IMR-90 (cell line): ENCODE measurements around the gene GDF10. TPM values are rescaled to one million over a fixed set of nuclear protein-coding genes. Genes with fewer than 3 reads are reported as not detected.
A peak's percentile ranks its signal among the peaks of the same experiment; 100 is the strongest.

Source experiments
- ATAC-seq: fragments of 200-7000 bp; cut with Tn5 transposase; 2 replicates; pipeline ENCODE4 v1.9.1; 2020; ENCODE audit warnings: low read depth, mild to moderate bottlenecking, moderate library complexity
- BruUV-seq: library from RNA; stranded (reverse); fragments of 400-500 nt; replicated peaks from 2 replicates; lab custom pipeline; 2021; lab: Mats Ljungman, UMichigan
- CTCF ChIA-PET: fragments of 300-600 bp; formaldehyde crosslinking; extraction: SDS; loops from one replicate; lab custom pipeline; 2021; ENCODE audit warnings: antibody characterized with exemption; lab: Yijun Ruan, JAX
- POLR2A ChIA-PET: fragments of 300-600 bp; sonication (Branson Sonifier 250); formaldehyde crosslinking; loops from one replicate; lab custom pipeline; 2022; ENCODE audit warnings: antibody characterized with exemption; ENCODE audit not compliant: unreplicated experiment; lab: Charles Lee
- DNase-seq: peaks from one replicate; pipeline ENCODE4 v3.0.0; 2013
- H2AFZ ChIP-seq: replicated peaks from 2 replicates; pipeline ENCODE3; 2013; ENCODE audit warnings: low read length, mild to moderate bottlenecking; ENCODE audit not compliant: poor library complexity
- H2AK5ac ChIP-seq: 2 replicates; pipeline ENCODE4 v1.6.1; 2013; ENCODE audit warnings: low read depth, low read length, inconsistent platforms
- H2AK9ac ChIP-seq: replicated peaks from 2 replicates; pipeline ENCODE3; 2013; ENCODE audit warnings: mild to moderate bottlenecking, low read depth, low read length, moderate library complexity; ENCODE audit not compliant: poor library complexity
- H2BK120ac ChIP-seq: 2 replicates; pipeline ENCODE4 v1.6.1; 2013; ENCODE audit warnings: low read depth, low read length, inconsistent platforms
- H2BK15ac ChIP-seq: 3 replicates; pipeline ENCODE4 v1.6.1; 2013; ENCODE audit warnings: low read depth, low read length, inconsistent platforms
- H2BK20ac ChIP-seq: 2 replicates; pipeline ENCODE4 v1.6.1; 2013; ENCODE audit warnings: low read depth, mild to moderate bottlenecking, inconsistent platforms, low read length, moderate library complexity
- H2BK5ac ChIP-seq: 2 replicates; pipeline ENCODE4 v1.6.1; 2013; ENCODE audit warnings: mild to moderate bottlenecking, low read depth, low read length, inconsistent platforms; ENCODE audit not compliant: poor library complexity, severe bottlenecking
- H3K14ac ChIP-seq: replicated peaks from 2 replicates; pipeline ENCODE4 v1.6.1; 2013; ENCODE audit warnings: low read depth, low read length, inconsistent platforms
- H3K18ac ChIP-seq: 2 replicates; pipeline ENCODE4 v1.6.1; 2013; ENCODE audit warnings: low read depth, low read length, control low read depth
- H3K23ac ChIP-seq: 2 replicates; pipeline ENCODE4 v1.6.1; 2013; ENCODE audit warnings: low read depth, low read length, inconsistent platforms
- H3K27ac ChIP-seq: 2 replicates; pipeline ENCODE4 v1.5.1; 2013; ENCODE audit warnings: mild to moderate bottlenecking, control low read depth, low read length; ENCODE audit not compliant: insufficient read depth
- H3K27me3 ChIP-seq: 2 replicates; pipeline ENCODE4 v1.6.1; 2013; ENCODE audit warnings: low read length; ENCODE audit not compliant: control insufficient read depth, insufficient read depth
- H3K36me3 ChIP-seq: 2 replicates; pipeline ENCODE4 v1.6.1; 2013; ENCODE audit warnings: low read length, mixed read lengths; ENCODE audit not compliant: control insufficient read depth, insufficient read depth
- H3K4ac ChIP-seq: 2 replicates; pipeline ENCODE4 v1.6.1; 2013; ENCODE audit warnings: low read depth, low read length, inconsistent platforms
- H3K4me1 ChIP-seq: 2 replicates; pipeline ENCODE4 v1.6.1; 2013; ENCODE audit warnings: low read length, mixed read lengths; ENCODE audit not compliant: control insufficient read depth, insufficient read depth
- H3K4me2 ChIP-seq: 2 replicates; pipeline ENCODE4 v1.6.1; 2013; ENCODE audit warnings: low read depth, mild to moderate bottlenecking, control low read depth, low read length, moderate library complexity
- H3K4me3 ChIP-seq: 2 replicates; pipeline ENCODE4 v1.5.1; 2013; ENCODE audit warnings: low read depth, mild to moderate bottlenecking, control low read depth, low read length, moderate library complexity; ENCODE audit not compliant: insufficient read depth
- H3K56ac ChIP-seq: 2 replicates; pipeline ENCODE4 v1.6.1; 2013; ENCODE audit warnings: low read length, inconsistent platforms; ENCODE audit not compliant: insufficient read depth; ENCODE audit errors: extremely low read depth
- H3K79me1 ChIP-seq, 2 experiments: 2 replicates each; pipeline ENCODE4 v1.6.1; 2013; ENCODE audit warnings: low read length in 2 of 2, inconsistent platforms in 1 of 2, low read depth in 1 of 2
- H3K9ac ChIP-seq: 2 replicates; pipeline ENCODE4 v1.6.1; 2013; ENCODE audit warnings: low read depth, low read length, control low read depth
- H3K9me1 ChIP-seq: 2 replicates; pipeline ENCODE4 v1.6.1; 2013; ENCODE audit warnings: low read length, inconsistent platforms; ENCODE audit not compliant: insufficient read depth
- H3K9me3 ChIP-seq: 2 replicates; pipeline ENCODE4 v1.6.1; 2013; ENCODE audit warnings: low read length; ENCODE audit not compliant: control insufficient read depth, insufficient read depth
- H4K20me1 ChIP-seq: 2 replicates; pipeline ENCODE4 v1.6.1; 2013; ENCODE audit warnings: low read length, inconsistent platforms; ENCODE audit not compliant: insufficient read depth
- H4K5ac ChIP-seq: 2 replicates; pipeline ENCODE4 v1.6.1; 2013; ENCODE audit warnings: mild to moderate bottlenecking, low read depth, low read length, control low read depth
- H4K8ac ChIP-seq, 2 experiments: 2 replicates each; pipeline ENCODE4 v1.6.1; 2013; ENCODE audit warnings: low read depth in 2 of 2, low read length in 2 of 2, control low read depth in 1 of 2, inconsistent platforms in 1 of 2
- H4K91ac ChIP-seq: 2 replicates; pipeline ENCODE4 v1.6.1; 2013; ENCODE audit warnings: low read depth, low read length, inconsistent platforms; ENCODE audit not compliant: insufficient read depth
- BHLHE40 ChIP-seq: fragments of 150-350 bp; IDR thresholded peaks from 2 replicates; pipeline ENCODE4 v1.6.1; 2016; ENCODE audit warnings: mild to moderate bottlenecking, low read depth, low read length
- CEBPB ChIP-seq: IDR thresholded peaks from 2 replicates; pipeline ENCODE4 v1.6.1; 2012; ENCODE audit warnings: low read depth, low read length, improper control_type of control experiment
- CHD1 ChIP-seq: IDR thresholded peaks from 2 replicates; pipeline ENCODE4 v1.6.1; 2012; ENCODE audit warnings: low read depth, low read length, improper control_type of control experiment
- CTCF ChIP-seq: conservative IDR thresholded peaks from 2 replicates; pipeline ENCODE4 v1.5.1; 2012; ENCODE audit warnings: mild to moderate bottlenecking, low read depth, low read length, improper control_type of control experiment
- ELK1 ChIP-seq: fragments of 150-350 bp; IDR thresholded peaks from 2 replicates; pipeline ENCODE4 v1.6.1; 2016; ENCODE audit warnings: low read depth, mild to moderate bottlenecking, low read length, moderate library complexity, borderline replicate concordance
- FOS ChIP-seq: fragments of 150-350 bp; IDR thresholded peaks from 2 replicates; pipeline ENCODE4 v1.6.1; 2016; ENCODE audit warnings: low read depth, low read length
- MAFK ChIP-seq: IDR thresholded peaks from 2 replicates; pipeline ENCODE4 v1.6.1; 2012; ENCODE audit warnings: low read depth, low read length, improper control_type of control experiment
- MAZ ChIP-seq: IDR thresholded peaks from 2 replicates; pipeline ENCODE4 v1.6.1; 2012; ENCODE audit warnings: low read depth, mild to moderate bottlenecking, low read length, improper control_type of control experiment, moderate library complexity, borderline replicate concordance
- MXI1 ChIP-seq: IDR thresholded peaks from 2 replicates; pipeline ENCODE4 v1.6.1; 2012; ENCODE audit warnings: low read depth, mild to moderate bottlenecking, low read length, moderate library complexity, borderline replicate concordance
- NFE2L2 ChIP-seq: fragments of 150-350 bp; IDR thresholded peaks from 2 replicates; pipeline ENCODE4 v1.6.1; 2016; ENCODE audit warnings: low read depth, mild to moderate bottlenecking, low read length
- POLR2A ChIP-seq: IDR thresholded peaks from 2 replicates; pipeline ENCODE4 v1.6.1; 2012; ENCODE audit warnings: mild to moderate bottlenecking, low read depth, low read length
- RAD21 ChIP-seq: IDR thresholded peaks from 2 replicates; pipeline ENCODE4 v1.6.1; 2012; ENCODE audit warnings: low read length, improper control_type of control experiment
- RCOR1 ChIP-seq: IDR thresholded peaks from 2 replicates; pipeline ENCODE4 v1.6.1; 2012; ENCODE audit warnings: mild to moderate bottlenecking, low read length, improper control_type of control experiment; ENCODE audit not compliant: insufficient replicate concordance
- RFX5 ChIP-seq: IDR thresholded peaks from 2 replicates; pipeline ENCODE4 v1.8.0; 2012; ENCODE audit warnings: low read depth, mild to moderate bottlenecking, low read length, moderate library complexity
- SMC3 ChIP-seq: fragments of 150-350 bp; IDR thresholded peaks from 2 replicates; pipeline ENCODE4 v1.6.1; 2016; ENCODE audit warnings: low read depth, mild to moderate bottlenecking, antibody characterized with exemption, low read length, moderate library complexity
- USF2 ChIP-seq: fragments of 150-350 bp; IDR thresholded peaks from 2 replicates; pipeline ENCODE4 v1.6.1; 2017; ENCODE audit warnings: mild to moderate bottlenecking, antibody characterized with exemption, low read length, low read depth
- WGBS, 2 experiments: methylation state at CpG; one replicate each; pipeline versions ENCODE4 v1.1.5 to v1.1.7; 2013; ENCODE audit warnings: missing lambda C conversion rate in 2 of 2; ENCODE audit not compliant: insufficient read length in 1 of 2; ENCODE audit errors: extremely low coverage in 2 of 2; 5-methylcytosine and 5-hydroxymethylcytosine counted together
- dilution Hi-C: fragments of 300-500 bp; cut with HindIII; formaldehyde crosslinking; loops from one replicate; pipeline ENCODE4 v1.14.3; 2018; ENCODE audit warnings: low sequenced_read_pairs; ENCODE audit not compliant: unreplicated experiment
- in situ Hi-C: fragments of 300-500 bp; cut with MboI; formaldehyde crosslinking; loops from 3 replicates; pipeline ENCODE4 v1.14.3; 2019; ENCODE audit warnings: low sequenced_read_pairs, inconsistent platforms, mixed read lengths
- intact Hi-C: fragments of 100-400 bp; cut with micrococcal nuclease; formaldehyde crosslinking; loops from 2 replicates; pipeline ENCODE4 v1.10.0; 2022
- polyA plus RNA-seq, 3 experiments: library from polyadenylated mRNA; depleted of rRNA; stranded (reverse); fragments of >200 nt; gene quantifications; 2 replicates each; pipeline ENCODE4 v1.2.3, GENCODE V29; 2012; ENCODE audit warnings: low replicate concordance in 1 of 3
- total RNA-seq: library from RNA; depleted of rRNA; stranded (reverse); fragments of >200 nt; gene quantifications from 2 replicates; pipeline ENCODE4 v1.2.3, GENCODE V29; 2012

Gene GDF10
- total and polyA plus RNA-seq, 2 of the 4 experiments (the other 2 are of a cell fraction) = 0.34 TPM; not detected in 1

GRCh38 chr10:47279276-47279675, 20.7 kb upstream of the GDF10 start:
- Histone ChIP-seq H4K20me1 (no peaks in the 10 kb centered on the region), H3K9me1 (no peaks in the 10 kb centered on the region), H3K56ac (no peak overlapping the region), H2AK5ac (no peak overlapping the region), H2AFZ (no peak overlapping the region), H3K9me3 (no peaks in the 10 kb centered on the region), H3K27ac (no peak overlapping the region), H2BK5ac (no peak overlapping the region), H3K27me3 (peaks cover 22% of the 10 kb centered on the region), H3K14ac (no peak overlapping the region), H3K4me3 (no peak overlapping the region), H3K36me3 (no peaks in the 10 kb centered on the region), H4K91ac (no peak overlapping the region), H2BK20ac (no peak overlapping the region), H3K79me1 (no peaks in the 10 kb centered on the region), H3K18ac (no peak overlapping the region), H3K4ac (no peak overlapping the region), H2AK9ac (peak overlapping the region; percentile 25), H3K23ac (no peak overlapping the region), H4K8ac (no peak overlapping the region), H2BK15ac (no peak overlapping the region), H3K9ac (no peak overlapping the region), H3K4me1 (no peaks in the 10 kb centered on the region), H2BK120ac (no peak overlapping the region), H3K4me2 (no peak overlapping the region), H4K5ac (no peak overlapping the region)
- dilution Hi-C loops (no loop called here), in situ Hi-C loops (no loop called here), intact Hi-C loops (no loop called here)
- TF ChIP-seq MXI1 (no peak), FOS (no peak), USF2 (no peak), BHLHE40 (no peak), NFE2L2 (no peak), POLR2A (no peak), ELK1 (no peak), CHD1 (no peak), MAFK (no peak), CTCF (no peak), CEBPB (no peak), RCOR1 (no peak), RAD21 (no peak), MAZ (no peak), SMC3 (no peak), RFX5 (no peak)
- DNase-seq = no peak
- ChIA-PET CTCF (no interaction called here), POLR2A (no interaction called here)
- WGBS, 2 experiments = no CpG with 5 or more reads among the region's 2 CpGs
- no TSS peak for BruUV-seq
- ATAC-seq = no peak
